ENCODE data around the gene CHIC2.
A peak's percentile ranks its signal among the peaks of the same experiment; 100 is the strongest.

Gene CHIC2

DNA sequence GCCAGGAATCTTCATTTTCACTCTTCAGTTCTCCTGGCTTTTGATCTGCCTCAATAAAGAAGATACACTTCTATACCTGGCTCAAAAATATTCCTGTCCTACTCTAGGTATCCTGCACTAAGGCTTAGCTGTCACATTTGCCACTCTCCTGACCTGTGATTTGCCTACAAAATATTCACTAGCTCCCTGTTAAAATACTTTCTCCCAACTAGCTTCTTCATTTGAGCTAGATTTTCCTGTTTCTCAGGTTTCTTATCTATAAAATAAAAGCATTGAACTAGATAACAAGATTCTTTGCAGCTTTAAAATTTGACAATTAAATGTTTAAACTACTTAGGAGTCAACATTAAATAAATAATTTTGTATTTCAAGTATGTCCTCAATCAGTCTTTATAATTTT is 53.2 kb downstream of the CHIC2 start:
- DNase-seq (ENCODE audit: low read depth, low spot score) = no peak

DNA sequence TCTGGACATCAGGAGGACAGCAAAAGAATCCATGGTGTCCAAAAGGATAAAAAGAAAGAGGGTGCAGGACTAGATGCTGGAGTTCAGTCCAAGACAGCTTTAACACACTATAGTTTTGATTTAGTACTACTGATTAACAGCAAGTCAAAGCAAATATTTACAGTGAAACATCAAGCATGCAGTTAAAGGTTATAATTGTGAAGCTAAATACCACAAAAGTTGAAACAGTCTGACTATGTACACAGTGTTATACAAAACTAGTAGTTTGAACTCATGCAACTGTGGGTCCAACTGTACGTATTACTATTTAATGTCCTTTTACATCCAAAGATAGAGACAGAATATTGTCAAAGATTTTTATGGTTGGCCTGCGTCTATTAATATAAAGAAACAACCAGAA is 57.6 kb downstream of the CHIC2 start:
- DNase-seq (ENCODE audit: low read depth, low spot score) = no peak

DNA sequence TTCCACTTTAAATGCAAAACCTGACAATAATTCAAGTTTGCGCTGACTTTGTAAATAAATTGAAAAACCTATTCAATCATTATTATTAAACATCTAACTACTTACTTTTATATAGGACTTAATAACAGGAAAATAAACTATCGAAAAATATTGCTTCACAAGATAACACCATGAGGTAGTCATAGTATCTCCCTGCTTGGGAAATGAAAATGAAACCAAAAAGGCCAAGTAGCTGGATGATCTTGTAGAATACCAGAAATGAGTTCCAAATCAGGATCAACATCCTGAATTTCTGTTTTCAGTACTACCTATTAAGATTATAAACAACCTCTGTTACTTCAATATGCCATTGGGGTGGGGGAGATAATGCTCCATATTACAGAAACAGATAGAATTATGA is 58.9 kb downstream of the CHIC2 start:
- no peak for DNase-seq (ENCODE audit: low read depth, low spot score)

DNA sequence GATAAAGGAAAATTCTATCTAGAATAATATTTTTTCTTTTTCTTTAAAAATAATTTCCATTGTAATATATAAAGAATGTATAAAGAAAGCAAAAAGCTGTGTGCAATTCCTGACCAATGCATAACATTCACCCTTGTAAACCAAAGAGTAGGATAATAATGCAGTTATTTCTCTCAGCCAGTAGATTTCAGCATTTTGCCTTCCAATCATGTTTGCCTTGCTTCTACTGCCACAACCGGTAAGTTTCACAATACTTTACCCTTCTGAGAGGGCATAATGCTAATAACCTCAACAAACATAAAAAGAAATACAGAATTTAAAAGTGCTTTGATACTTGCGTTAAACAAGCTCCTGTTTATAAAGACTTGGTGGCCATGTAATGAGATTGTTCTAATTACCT is 59.9 kb downstream of the CHIC2 start:
- no peak for DNase-seq (ENCODE audit: low read depth, low spot score)

DNA sequence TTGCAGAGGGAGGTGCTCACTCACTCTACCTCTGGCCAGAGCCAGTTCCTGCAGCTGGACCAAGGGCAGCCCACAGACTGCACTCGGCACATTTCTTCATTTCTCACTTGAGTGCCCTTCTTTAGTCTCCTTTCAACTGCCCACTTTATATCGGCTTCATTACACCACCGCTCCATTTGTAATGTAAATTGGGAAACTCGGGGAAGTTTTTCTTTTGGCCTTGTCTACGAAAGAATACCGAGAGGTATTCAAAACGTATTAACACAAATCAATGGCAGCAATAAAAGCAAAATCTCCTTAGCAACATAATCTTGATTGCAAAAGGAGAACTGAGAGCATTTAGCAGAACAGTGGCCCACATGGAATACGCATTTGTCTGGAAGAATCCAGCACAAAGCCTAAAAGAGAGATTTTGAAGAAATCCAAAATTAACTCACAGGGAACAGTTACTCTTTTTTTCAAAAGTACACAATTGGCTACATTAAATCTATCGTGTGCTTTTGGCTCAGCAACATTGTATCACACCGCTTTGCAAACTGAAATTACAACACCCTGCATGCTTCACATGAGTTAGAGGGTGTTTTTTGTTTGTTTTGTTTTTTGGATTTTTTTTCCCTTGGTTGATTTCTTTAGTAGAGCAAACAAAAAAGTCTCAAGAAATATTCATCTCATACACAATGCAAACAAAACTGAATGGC is 62.6 kb downstream of the CHIC2 start:
- DNase-seq (ENCODE audit: low read depth, low spot score) = peak; percentile 10

DNA sequence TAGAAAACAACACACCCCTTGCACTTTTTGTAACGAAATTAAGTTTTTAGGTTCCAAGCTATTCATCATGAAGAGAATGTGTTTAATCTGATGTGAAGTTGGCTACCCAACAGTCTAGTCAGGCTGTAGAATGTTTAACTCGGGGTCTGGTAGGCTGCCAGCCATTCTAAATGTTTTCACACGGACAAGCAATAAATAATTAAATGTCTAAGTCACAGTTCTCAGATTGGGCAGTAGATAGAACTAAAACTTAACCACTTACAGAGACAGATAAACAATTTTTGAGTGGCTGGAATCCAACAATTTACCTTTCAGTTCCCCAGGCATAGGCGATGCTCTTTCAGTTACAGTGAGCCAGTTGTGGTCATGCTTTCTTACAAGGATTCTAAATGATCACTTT is 66.5 kb downstream of the CHIC2 start:
- DNase-seq (ENCODE audit: low read depth, low spot score) = no peak

DNA sequence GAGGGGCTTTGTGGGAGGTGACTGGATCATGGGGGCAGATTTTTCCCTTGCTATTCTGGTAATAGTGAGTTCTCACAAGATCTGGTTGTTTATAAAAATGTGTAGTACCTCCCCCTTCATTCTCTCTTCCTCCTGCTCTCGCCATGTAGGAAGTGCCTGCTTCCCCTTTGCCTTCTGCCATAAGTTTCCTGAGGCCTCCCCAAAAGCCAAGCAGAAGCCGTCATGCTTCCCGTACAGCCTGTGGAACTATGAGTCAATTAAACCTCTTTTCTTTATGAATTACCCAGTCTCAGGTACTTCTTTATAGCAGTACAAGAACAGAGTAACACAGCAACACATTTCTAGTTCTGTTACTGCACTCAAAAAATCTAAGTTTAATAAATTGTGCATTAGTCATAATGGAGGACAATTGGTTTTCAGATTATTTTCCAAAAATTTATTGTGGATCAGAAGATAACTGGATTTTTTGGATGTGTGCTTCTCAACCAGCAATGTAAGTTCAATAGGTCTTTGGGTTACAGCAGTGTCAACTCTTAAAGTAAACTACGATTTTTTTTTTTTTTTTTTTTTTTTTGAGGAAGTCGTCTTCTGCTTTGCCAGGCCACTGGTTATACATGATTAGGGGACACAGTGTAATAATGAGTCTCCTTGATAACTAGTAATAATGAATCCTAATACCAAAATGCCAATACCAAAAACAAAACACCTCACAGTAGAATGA is 69.9 kb downstream of the CHIC2 start:
- DNase-seq (ENCODE audit: low read depth, low spot score) = no peak

DNA sequence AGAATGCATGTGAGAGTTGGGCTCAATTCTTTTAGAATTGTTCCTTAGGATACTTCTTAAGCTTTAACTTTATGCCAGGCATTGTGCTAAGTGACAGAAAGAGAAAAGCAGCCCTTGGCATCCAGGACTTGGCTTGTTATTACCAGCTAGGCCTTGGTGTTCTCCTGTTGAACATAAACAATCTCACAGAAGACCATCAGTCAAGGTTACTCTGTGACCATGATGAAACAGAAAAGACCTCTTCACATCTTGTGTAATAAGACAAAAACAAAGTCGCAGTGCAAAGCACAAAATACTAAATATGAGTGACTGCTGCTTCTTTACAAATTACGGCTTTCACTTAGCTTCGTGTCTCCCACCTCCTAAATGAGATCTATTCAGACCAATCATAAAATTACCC is 71.6 kb downstream of the CHIC2 start:
- DNase-seq (ENCODE audit: low read depth, low spot score) = no peak

DNA sequence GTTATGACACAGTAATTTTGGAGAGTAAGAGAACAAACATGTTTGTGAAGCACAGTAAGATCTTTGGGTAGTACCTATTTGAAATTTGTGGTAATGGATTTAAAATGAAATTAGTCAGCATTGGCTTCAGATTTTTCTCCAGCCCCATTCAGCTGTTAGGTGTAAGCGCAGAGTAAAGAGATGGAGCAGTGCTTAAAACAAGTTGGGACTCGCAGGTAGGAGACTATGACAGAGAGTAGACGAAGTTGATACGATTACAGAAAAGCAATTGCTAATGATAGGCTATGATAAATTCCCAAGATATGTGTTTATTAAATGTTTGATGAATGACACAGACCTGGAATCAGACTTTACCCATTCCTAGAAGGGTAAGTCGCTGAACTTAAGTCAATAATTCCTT is 72.6 kb downstream of the CHIC2 start:
- DNase-seq (ENCODE audit: low read depth, low spot score) = no peak

DNA sequence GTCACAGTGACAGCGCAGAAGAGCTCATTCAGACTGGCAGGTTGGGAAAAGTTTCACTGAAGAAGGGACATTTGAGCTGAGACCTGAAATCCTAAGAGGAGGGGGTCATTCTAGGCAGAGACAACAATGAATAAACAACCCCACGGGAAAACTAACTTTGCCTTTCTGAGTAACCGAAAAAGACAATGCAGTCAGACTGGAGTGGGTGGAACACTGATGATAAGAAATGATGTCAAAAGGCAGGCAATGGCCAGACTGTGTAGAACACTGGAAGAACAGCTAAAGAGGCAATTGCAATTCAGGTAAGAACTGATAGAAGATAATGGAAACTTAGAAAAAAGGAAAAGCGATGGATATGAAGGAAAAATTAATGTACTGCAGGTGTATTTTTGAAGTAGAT is 73.8 kb downstream of the CHIC2 start:
- DNase-seq (ENCODE audit: low read depth, low spot score) = no peak

DNA sequence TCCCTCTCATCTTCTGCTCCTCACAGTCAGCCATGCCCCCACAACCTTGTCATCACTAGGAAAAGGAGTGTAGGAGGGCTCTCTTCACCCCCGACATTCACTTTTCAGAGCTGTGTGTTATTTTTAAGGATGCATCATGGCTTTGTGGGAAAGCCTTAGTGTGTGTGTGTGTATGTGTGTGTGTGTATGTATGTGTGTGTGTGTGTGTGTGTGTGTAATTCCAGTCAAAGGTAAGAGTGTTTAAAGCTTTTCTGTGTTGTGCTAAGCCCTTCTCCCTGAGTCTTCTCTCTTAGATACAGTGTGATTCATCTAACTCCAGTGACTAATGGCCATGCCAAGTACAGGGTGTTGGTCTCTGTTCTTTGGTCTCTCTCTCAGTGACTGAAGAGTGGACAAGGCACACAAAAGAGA is 76.6 kb downstream of the CHIC2 start:
- no peak for DNase-seq (ENCODE audit: low read depth, low spot score)

DNA sequence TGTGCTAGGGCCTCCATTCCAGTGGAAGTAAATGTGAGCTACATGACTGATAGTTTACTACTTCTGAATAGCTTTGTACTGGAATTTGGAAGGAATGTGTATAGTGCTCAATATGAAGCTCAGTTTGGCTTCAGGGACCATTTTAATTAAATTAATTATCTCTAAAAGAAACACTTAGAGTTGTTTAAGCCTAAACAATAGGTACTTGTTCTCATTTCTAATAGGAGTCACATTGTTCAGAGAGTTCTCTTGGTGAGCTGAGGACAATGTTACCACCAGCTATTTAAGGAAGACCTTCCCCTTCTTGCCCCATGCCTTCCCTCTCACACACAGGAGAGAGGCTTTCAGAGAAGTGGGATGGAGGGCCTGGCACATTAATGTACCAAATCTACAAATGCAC is 78.3 kb downstream of the CHIC2 start:
- no peak for DNase-seq (ENCODE audit: low read depth, low spot score)

DNA sequence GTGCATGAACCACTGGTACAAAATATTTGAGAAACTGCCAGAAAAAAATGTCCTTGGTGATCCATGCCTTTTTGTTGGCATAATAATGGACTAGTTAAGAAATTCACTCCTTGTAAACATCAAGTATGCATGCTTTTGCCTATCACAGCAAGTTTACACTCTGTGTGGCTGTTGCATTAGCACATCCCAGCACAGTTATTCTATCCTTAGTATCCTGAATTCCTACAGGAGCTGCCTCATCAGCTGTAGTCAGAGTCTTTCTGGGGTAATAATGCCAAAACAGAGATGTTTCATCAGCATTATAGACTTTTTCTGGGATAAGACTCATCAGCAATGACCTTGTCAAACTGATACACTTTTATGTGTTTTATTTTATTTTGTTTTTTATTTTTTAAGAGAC is 82.8 kb downstream of the CHIC2 start:
- no peak for DNase-seq (ENCODE audit: low read depth, low spot score)

DNA sequence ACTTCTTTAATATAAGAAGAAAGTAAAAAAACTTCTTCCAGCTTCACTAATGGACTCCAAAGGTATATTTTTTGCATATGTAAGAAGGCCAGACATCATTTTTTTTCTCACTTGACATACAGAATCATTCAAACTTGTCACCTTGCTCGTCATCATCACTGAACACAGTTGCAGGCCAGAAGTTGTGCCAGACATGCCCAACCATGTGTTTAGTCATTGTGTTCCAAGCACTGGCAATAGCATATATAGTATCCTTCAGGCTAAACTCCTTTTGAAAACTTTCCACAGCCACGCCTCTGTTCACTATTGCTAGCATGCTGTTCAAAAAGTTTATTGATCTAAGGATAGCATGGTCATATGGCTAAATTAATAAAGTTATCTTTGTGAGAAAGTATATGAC is 83.3 kb downstream of the CHIC2 start:
- no peak for DNase-seq (ENCODE audit: low read depth, low spot score)

DNA sequence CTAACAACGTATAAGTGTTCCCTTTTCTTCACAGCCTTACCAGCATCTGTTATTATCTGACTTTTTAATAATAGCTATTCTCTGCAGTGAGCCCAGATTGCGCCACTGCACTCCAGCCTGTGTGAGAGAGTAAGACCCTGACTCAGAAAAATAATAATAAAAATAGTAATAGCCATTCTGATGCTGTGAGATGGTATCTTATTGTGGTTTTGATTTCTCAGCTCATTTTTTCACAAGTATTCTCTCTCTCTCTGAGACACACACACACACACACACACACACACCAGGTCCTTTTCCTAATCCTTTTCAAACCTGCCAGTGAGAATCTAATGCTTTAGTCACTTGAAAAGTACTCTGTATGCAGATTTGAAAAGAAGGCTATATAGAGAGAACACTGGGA is 89.8 kb downstream of the CHIC2 start:
- DNase-seq (ENCODE audit: low read depth, low spot score) = no peak

DNA sequence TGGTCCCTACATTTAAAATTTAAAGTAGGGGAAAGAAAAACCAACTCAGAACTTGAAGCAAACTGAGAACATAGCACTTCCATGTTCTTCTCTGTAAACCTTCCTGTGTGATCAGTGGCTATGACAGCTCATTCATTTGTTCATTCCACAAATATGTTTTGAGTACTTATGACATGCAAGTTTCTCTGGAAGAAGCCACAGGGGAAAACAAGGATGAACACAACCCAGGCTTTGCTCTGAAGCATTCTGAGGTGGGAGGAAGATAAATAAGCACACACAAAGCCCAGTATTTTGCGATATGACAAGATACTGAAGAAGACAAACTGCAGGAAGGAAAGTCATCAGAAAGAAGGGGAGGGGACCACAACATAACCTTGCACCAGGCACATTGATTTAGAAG is 96.4 kb downstream of the CHIC2 start:
- no peak for DNase-seq (ENCODE audit: low read depth, low spot score)

DNA sequence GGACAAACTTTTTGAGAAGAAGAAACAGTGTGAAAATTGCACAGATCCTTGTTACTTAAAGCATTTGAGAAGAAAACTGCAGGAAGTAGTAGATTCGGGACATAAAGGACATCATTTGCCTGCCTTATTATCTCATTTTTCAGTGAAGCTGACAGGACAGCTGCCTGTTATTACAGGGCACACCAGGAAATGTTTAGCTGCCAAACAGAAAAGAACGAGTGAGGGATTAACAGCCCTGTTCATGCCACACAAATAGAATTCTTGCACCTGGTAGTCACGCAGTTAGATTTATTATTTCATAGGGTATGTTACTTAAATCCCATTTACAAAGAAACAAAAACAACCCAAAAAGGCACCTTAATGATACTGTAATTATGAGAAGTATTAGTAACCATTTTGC is 100.6 kb downstream of the CHIC2 start:
- DNase-seq (ENCODE audit: low read depth, low spot score) = no peak

DNA sequence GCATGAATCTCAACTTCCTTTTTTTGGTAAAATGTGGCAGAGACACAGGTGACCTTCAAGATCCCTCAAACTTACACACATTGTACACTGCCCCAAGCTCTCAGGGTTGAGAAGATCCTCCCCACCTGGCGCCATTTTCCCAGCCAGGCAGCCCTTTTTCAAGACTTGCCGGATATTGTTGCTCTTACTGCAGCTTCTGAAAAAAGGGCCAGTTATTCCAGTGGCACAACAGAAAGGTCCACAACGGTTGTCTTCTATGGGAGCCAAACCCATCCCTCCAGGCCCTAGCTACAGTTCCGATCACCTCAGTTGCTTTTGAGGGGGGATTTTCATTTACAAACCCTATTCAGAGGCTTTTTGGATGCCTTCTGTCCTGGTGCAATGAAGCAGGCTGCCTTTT is 101.1 kb downstream of the CHIC2 start:
- no peak for DNase-seq (ENCODE audit: low read depth, low spot score)

DNA sequence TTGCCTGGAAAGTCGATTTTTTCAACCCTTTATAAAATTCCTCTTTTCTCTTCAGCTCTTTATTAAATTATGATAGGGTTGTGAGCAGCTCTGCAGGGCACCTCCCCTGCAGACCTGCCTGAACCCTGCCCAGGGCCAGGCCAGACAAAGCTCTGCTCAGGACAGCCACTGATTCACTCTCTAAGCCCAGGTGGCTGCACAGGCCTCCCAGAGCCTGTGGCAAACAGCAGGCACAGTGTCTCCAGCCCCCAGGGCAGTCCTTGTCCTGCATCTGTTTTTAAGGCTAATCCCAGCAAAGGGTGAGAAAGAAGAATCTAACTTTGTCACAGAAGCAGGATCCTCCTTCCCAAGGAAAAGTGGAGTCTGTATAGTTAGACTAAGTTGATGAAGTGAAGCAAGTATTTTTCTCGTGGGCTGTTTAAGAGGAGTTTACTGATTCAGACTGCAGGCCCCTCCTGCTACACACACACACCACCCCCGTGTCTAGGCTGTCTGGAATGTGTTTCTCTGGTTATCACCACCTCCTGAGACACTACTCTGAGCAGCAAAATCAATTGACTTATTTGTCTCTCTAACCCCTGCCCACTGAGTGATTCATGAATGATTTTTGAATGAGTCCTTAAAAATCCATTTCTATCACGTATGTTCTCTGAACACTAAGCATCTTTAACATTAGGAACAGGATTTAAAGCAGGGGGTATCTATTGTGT is 101.7 kb downstream of the CHIC2 start:
- DNase-seq (ENCODE audit: low read depth, low spot score) = peak; percentile 86

DNA sequence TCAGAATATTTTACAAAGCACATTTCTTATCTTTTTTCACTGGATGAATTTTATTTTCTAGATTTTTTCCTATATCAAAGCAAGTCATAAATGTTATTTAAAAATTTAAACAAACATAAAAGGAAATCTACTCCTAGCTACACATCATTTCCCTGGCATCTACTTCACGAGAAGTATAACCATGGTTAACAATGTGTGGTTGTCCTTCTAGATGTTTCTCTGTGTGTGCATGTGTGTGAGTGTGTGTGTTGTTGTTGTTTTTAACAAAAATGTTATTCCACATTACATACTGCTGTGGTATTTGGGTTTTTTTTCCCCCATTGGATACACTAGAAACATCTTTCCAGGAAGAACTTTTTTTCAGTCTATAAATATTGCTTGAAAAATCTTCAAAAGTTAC is 103.1 kb downstream of the CHIC2 start:
- no peak for DNase-seq (ENCODE audit: low read depth, low spot score)

DNA sequence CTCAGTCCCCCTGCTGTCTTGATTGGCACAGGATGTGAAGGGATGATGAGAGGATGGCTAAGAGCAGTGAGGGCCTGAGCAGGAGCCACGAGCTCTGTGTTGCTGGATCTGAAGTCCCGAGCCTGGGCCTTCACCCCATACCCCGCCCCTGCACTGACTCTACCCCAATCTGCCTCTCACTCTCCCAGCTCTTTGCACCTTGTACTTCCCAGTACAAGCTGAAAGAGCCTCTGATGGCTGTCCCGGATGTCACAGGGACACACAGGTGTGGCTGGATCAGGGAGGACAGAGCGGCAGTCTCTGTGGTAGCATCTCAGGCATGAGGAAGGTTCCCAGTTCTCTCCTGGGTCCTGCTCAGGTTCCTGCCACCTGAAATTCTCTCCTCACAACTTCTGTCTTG is 103.6 kb downstream of the CHIC2 start:
- DNase-seq (ENCODE audit: low read depth, low spot score) = no peak

Data from ELF-1 (cell line).